Type B pancreatic cell (in vitro differentiated cells): ENCODE results near the gene SCFD2. TPM values are rescaled to one million over a fixed set of nuclear protein-coding genes. Genes with fewer than 3 reads are reported as not detected.

Experiments
- DNase-seq: peaks from one replicate; pipeline ENCODE4 v3.0.0; 2021; ENCODE audit warnings: mixed read lengths; ENCODE audit not compliant: unreplicated experiment; ENCODE audit errors: extremely low spot score
- H3K27ac Mint-ChIP-seq: 2 replicates; pipeline ENCODE4 v1.8.0; 2021; ENCODE audit warnings: mild to moderate bottlenecking, mixed read lengths
- H3K27me3 Mint-ChIP-seq: 2 replicates; pipeline ENCODE4 v1.8.0; 2021; ENCODE audit warnings: mixed read lengths
- H3K36me3 Mint-ChIP-seq: 2 replicates; pipeline ENCODE4 v1.8.0; 2021; ENCODE audit warnings: mixed read lengths
- H3K4me1 Mint-ChIP-seq: one replicate; pipeline ENCODE4 v1.8.0; 2021; ENCODE audit warnings: mixed read lengths; ENCODE audit not compliant: unreplicated experiment
- H3K4me3 Mint-ChIP-seq: 2 replicates; pipeline ENCODE4 v1.8.0; 2021; ENCODE audit warnings: mild to moderate bottlenecking, mixed read lengths
- H3K9me3 Mint-ChIP-seq: 2 replicates; pipeline ENCODE4 v1.8.0; 2021; ENCODE audit warnings: mixed read lengths
- CTCF ChIP-seq: fragments of 200-600 bp; sonication (generic); conservative IDR thresholded peaks from 2 replicates; pipeline ENCODE4 v1.5.0; 2021; ENCODE audit warnings: antibody characterized with exemption, mild to moderate bottlenecking
- total RNA-seq: library from RNA; stranded (reverse); gene quantifications from 2 replicates; pipeline ENCODE4 v1.2.1, GENCODE V29; 2021; ENCODE audit warnings: low replicate concordance

Gene SCFD2
- total RNA-seq, 1 donor from 2014 or later = 11.2 TPM

GRCh38 chr4:53366301-53366716, 448 bp upstream of the SCFD2 start:
- Mint-ChIP-seq H3K9me3 (no peaks in the 10 kb centered on the region), H3K4me3 (peak overlapping the region; percentile 96), H3K36me3 (no peaks in the 10 kb centered on the region), H3K27ac (peak overlapping the region; percentile 89), H3K27me3 (peaks cover 37% of the 10 kb centered on the region), H3K4me1 (peaks cover 28% of the 10 kb centered on the region)
- DNase-seq = no peak
- no peak for TF ChIP-seq CTCF

- no peak for DNase-seq
- Mint-ChIP-seq H3K27ac (peak overlapping the region; percentile 89), H3K4me1 (peaks cover 28% of the 10 kb centered on the region), H3K27me3 (peaks cover 30% of the 10 kb centered on the region), H3K36me3 (no peaks in the 10 kb centered on the region), H3K9me3 (no peaks in the 10 kb centered on the region), H3K4me3 (peak overlapping the region; percentile 96)
- TF ChIP-seq CTCF = no peak
Measured at GRCh38 chr4:53365121-53365485, 758 bp downstream of the SCFD2 start.

GRCh38 chr4:53364624-53365023, 1.2 kb downstream of the SCFD2 start:
- H3K9me3 Mint-ChIP-seq = no peaks in the 10 kb centered on the region

GRCh38 chr4:53362093-53362492, 3.8 kb downstream of the SCFD2 start:
- no peaks in the 10 kb centered on the region for H3K36me3 Mint-ChIP-seq
- H3K4me3 Mint-ChIP-seq = peak overlapping the region; percentile 69
- no peaks in the 10 kb centered on the region for H3K9me3 Mint-ChIP-seq
- DNase-seq = no peak
- peaks cover 28% of the 10 kb centered on the region for H3K4me1 Mint-ChIP-seq
- peaks cover 4% of the 10 kb centered on the region for H3K27me3 Mint-ChIP-seq
- no peak overlapping the region for H3K27ac Mint-ChIP-seq
- no peak for TF ChIP-seq CTCF

More at GRCh38 chr4:53364624-53365023, 1.2 kb downstream of the SCFD2 start:
- Mint-ChIP-seq H3K27ac (no peak overlapping the region), H3K36me3 (no peaks in the 10 kb centered on the region), H3K27me3 (peaks cover 25% of the 10 kb centered on the region), H3K4me3 (peak overlapping the region; percentile 96), H3K4me1 (peaks cover 28% of the 10 kb centered on the region)
- TF ChIP-seq CTCF = no peak
- DNase-seq = no peak

GRCh38 chr4:53361451-53361850, 4.4 kb downstream of the SCFD2 start:
- H3K36me3 Mint-ChIP-seq = no peaks in the 10 kb centered on the region
- DNase-seq = no peak
- peaks cover 4% of the 10 kb centered on the region for H3K27me3 Mint-ChIP-seq
- TF ChIP-seq CTCF = no peak
- H3K9me3 Mint-ChIP-seq = no peaks in the 10 kb centered on the region
- H3K27ac Mint-ChIP-seq = no peak overlapping the region
- H3K4me1 Mint-ChIP-seq = peaks cover 25% of the 10 kb centered on the region
- H3K4me3 Mint-ChIP-seq = no peak overlapping the region
